ENCODE results near the gene CXorf65.

Gene CXorf65

GRCh38 chrX:71144651-71145050 is 38.1 kb upstream of the CXorf65 start, which contains the start of gene NLGN3:
Gene NLGN3 (plus strand): TSS chrX:71144841. CDS start chrX:71147750, 2,909 bp downstream.
- Histone ChIP-seq H3K4me3 (ENCODE audit: low read depth, low read length, poor library complexity, severe bottlenecking) (no peak within 1 kb of the TSS), H3K9ac (ENCODE audit: low read length) (no peak within 1 kb of the TSS), H3K4me2 (ENCODE audit: low read length) (no peak within 1 kb of the TSS)

GRCh38 chrX:71143508-71143907 is 37.0 kb upstream of the CXorf65 start:
- Histone ChIP-seq H3K27me3 (ENCODE audit: insufficient read depth, low read length) (no peaks in the 10 kb centered on the region), H3F3A (ENCODE audit: insufficient read depth, low read length) (no peaks in the 10 kb centered on the region), H3K9me3 (ENCODE audit: low read length) (no peaks in the 10 kb centered on the region), H3K27ac (ENCODE audit: low read depth, low read length, poor library complexity, severe bottlenecking) (no peak overlapping the region), H3K9me2 (ENCODE audit: low read depth, low read length) (no peaks in the 10 kb centered on the region), H3K9ac (ENCODE audit: low read length) (no peak overlapping the region), H3K4me1 (ENCODE audit: insufficient read depth, low read length, severe bottlenecking) (no peaks in the 10 kb centered on the region), H3K79me2 (ENCODE audit: insufficient read depth, low read length) (no peaks in the 10 kb centered on the region), H3K4me2 (ENCODE audit: low read length) (no peak overlapping the region), H3K36me3 (ENCODE audit: insufficient read depth, low read length) (peaks cover 23% of the 10 kb centered on the region), H4K20me1 (ENCODE audit: insufficient read depth, low read length) (no peaks in the 10 kb centered on the region), H3K4me3 (ENCODE audit: low read depth, low read length, poor library complexity, severe bottlenecking) (no peak overlapping the region), H2AFZ (ENCODE audit: low read length) (no peak overlapping the region)
- TF ChIP-seq EZH2 (IDR thresholded peaks at IDR 0.05; ENCODE audit: borderline replicate concordance, low read length) (no peak), CTCF (IDR thresholded peaks at IDR 0.05; ENCODE audit: low read length) (no peak)

More at GRCh38 chrX:71144651-71145050, 38.1 kb upstream of the CXorf65 start, which contains the start of gene NLGN3:
- no peaks in the 10 kb centered on the region for H3K9me3 ChIP-seq (ENCODE audit: low read length)
- no peak within 1 kb of the TSS for H3K27ac ChIP-seq (ENCODE audit: low read depth, low read length, poor library complexity, severe bottlenecking)
- no peaks in the 10 kb centered on the region for H3F3A ChIP-seq (ENCODE audit: insufficient read depth, low read length)
- no peaks in the 10 kb centered on the region for H3K27me3 ChIP-seq (ENCODE audit: insufficient read depth, low read length)
- TF ChIP-seq CTCF (IDR thresholded peaks at IDR 0.05; ENCODE audit: low read length): no peak
- no peaks in the 10 kb centered on the region for H3K9me2 ChIP-seq (ENCODE audit: low read depth, low read length)
- no peaks in the 10 kb centered on the region for H3K79me2 ChIP-seq (ENCODE audit: insufficient read depth, low read length)
- H4K20me1 ChIP-seq (ENCODE audit: insufficient read depth, low read length): no peaks in the 10 kb centered on the region
- H2AFZ ChIP-seq (ENCODE audit: low read length): no peak within 1 kb of the TSS
- no peaks in the 10 kb centered on the region for H3K4me1 ChIP-seq (ENCODE audit: insufficient read depth, low read length, severe bottlenecking)
- H3K36me3 ChIP-seq (ENCODE audit: insufficient read depth, low read length): peaks cover 20% of the 10 kb centered on the region

DNA sequence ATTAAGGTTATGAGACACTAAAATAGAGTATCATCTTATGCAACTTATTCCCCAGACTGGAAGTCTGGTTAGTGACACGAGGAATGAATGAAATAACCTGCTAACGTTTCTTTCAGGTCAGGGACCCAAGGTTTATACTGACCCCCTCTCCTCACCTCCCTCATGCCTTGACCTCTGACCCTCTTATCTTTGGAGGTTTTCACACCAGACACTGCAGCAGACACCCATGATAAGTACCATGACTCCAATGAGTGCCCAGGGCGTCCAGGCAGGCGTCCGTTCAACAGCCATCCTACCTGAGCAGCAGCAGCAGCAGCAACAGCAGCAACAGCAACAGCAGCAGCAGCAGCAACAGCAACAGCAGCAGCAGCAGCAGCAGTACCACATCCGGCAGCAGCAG is 33.9 kb upstream of the CXorf65 start:
- Histone ChIP-seq H3K36me3 (ENCODE audit: insufficient read depth, low read length) (peaks cover 47% of the 10 kb centered on the region), H3K4me2 (ENCODE audit: low read length) (no peak overlapping the region)

More for the DNA sequence above, 33.9 kb upstream of the CXorf65 start:
- H3K9me2 ChIP-seq (ENCODE audit: low read depth, low read length): no peaks in the 10 kb centered on the region
- H2AFZ ChIP-seq (ENCODE audit: low read length): no peak overlapping the region
- no peaks in the 10 kb centered on the region for H4K20me1 ChIP-seq (ENCODE audit: insufficient read depth, low read length)
- no peak overlapping the region for H3K27ac ChIP-seq (ENCODE audit: low read depth, low read length, poor library complexity, severe bottlenecking)
- H3K9me3 ChIP-seq (ENCODE audit: low read length): no peaks in the 10 kb centered on the region
- H3K4me3 ChIP-seq (ENCODE audit: low read depth, low read length, poor library complexity, severe bottlenecking): no peak overlapping the region
- H3K4me1 ChIP-seq (ENCODE audit: insufficient read depth, low read length, severe bottlenecking): no peaks in the 10 kb centered on the region
- no peaks in the 10 kb centered on the region for H3F3A ChIP-seq (ENCODE audit: insufficient read depth, low read length)
- H3K27me3 ChIP-seq (ENCODE audit: insufficient read depth, low read length): no peaks in the 10 kb centered on the region
- H3K79me2 ChIP-seq (ENCODE audit: insufficient read depth, low read length): no peaks in the 10 kb centered on the region
- TF ChIP-seq CTCF (IDR thresholded peaks at IDR 0.05; ENCODE audit: low read length) (no peak), EZH2 (IDR thresholded peaks at IDR 0.05; ENCODE audit: borderline replicate concordance, low read length) (no peak)
- H3K9ac ChIP-seq (ENCODE audit: low read length): no peak overlapping the region
